HEK293 (cell line): ENCODE data around the gene ZNF766.

ENCODE experiments used
- CTCF ChIA-PET: fragments of 350-600 bp; formaldehyde crosslinking; extraction: SDS; loops from one replicate; lab custom pipeline; 2021; ENCODE audit warnings: antibody characterized with exemption; lab: Yijun Ruan, JAX
- POLR2A ChIA-PET: fragments of 300-600 bp; formaldehyde crosslinking; extraction: SDS; loops from one replicate; lab custom pipeline; 2020; ENCODE audit warnings: antibody characterized with exemption, inconsistent platforms; lab: Yijun Ruan, JAX
- H3K27ac ChIP-seq: fragments of 200-500 bp; sonication (Bioruptor generic); 2 replicates; pipeline ENCODE4 v1.5.1; 2014; ENCODE audit warnings: low read depth, low read length, control low read depth, inconsistent platforms; ENCODE audit errors: extremely low read depth
- H3K36me3 ChIP-seq, 2 experiments: fragments of 200-500 bp in 1 of 2; sonication (Bioruptor generic) in 1 of 2; 1 replicate in 1 of 2; 2 replicates in 1 of 2; pipeline ENCODE4 v1.5.1; 2014 to 2017; ENCODE audit warnings: inconsistent platforms in 2 of 2, low read length in 2 of 2; ENCODE audit not compliant: control insufficient read depth in 2 of 2, insufficient read depth in 1 of 2
- H3K4me1 ChIP-seq: fragments of 200-500 bp; sonication (Bioruptor generic); 2 replicates; pipeline ENCODE4 v1.5.1; 2014; ENCODE audit warnings: mild to moderate bottlenecking, low read length, inconsistent platforms; ENCODE audit not compliant: control insufficient read depth, insufficient read depth
- H3K4me3 ChIP-seq: 2 replicates; pipeline ENCODE4 v1.5.1; 2011; ENCODE audit warnings: low read depth, mild to moderate bottlenecking, control low read depth, low read length, moderate library complexity
- H3K9me3 ChIP-seq: fragments of 200-500 bp; sonication (Bioruptor generic); 2 replicates; pipeline ENCODE4 v1.5.1; 2014; ENCODE audit warnings: low read depth, low read length, inconsistent platforms; ENCODE audit not compliant: control insufficient read depth, insufficient read depth
- HOXC10 ChIP-seq: sonication (generic); formaldehyde crosslinking; IDR thresholded peaks from 2 replicates; pipeline ENCODE4 v1.8.1; 2023; ENCODE audit warnings: mild to moderate bottlenecking, missing genetic modification reagents
- KLF8 ChIP-seq: fragments of 450-650 bp; formaldehyde crosslinking; IDR thresholded peaks from 2 replicates; pipeline ENCODE4 v1.5.1; 2016; ENCODE audit warnings: missing biosample characterization, missing genetic modification characterization
- RBAK ChIP-seq: fragments of 450-650 bp; formaldehyde crosslinking; IDR thresholded peaks from 2 replicates; pipeline ENCODE4 v1.5.1; 2016; ENCODE audit warnings: missing biosample characterization, missing genetic modification characterization
- ZFHX2 ChIP-seq: fragments of 450-650 bp; formaldehyde crosslinking; conservative IDR thresholded peaks from 2 replicates; pipeline ENCODE4 v1.5.1; 2016; ENCODE audit warnings: missing biosample characterization, missing genetic modification characterization
- ZNF155 ChIP-seq: fragments of 450-650 bp; formaldehyde crosslinking; IDR thresholded peaks from 2 replicates; pipeline ENCODE4 v1.5.1; 2016; ENCODE audit warnings: missing biosample characterization, missing genetic modification characterization
- ZNF211 ChIP-seq: fragments of 450-650 bp; formaldehyde crosslinking; IDR thresholded peaks from 2 replicates; pipeline ENCODE4 v1.5.1; 2016; ENCODE audit warnings: low read depth, missing biosample characterization, missing genetic modification characterization
- ZNF433 ChIP-seq: fragments of 450-650 bp; formaldehyde crosslinking; IDR thresholded peaks from 2 replicates; pipeline ENCODE4 v1.5.1; 2016; ENCODE audit warnings: missing biosample characterization, missing genetic modification characterization, low read depth
- ZNF830 ChIP-seq: fragments of 450-650 bp; IDR thresholded peaks from 2 replicates; pipeline ENCODE4 v1.5.0; 2018; ENCODE audit warnings: missing biosample characterization, missing genetic modification characterization, low read depth, mild to moderate bottlenecking, moderate library complexity
- ZSCAN23 ChIP-seq: fragments of 450-650 bp; formaldehyde crosslinking; IDR thresholded peaks from 2 replicates; pipeline ENCODE4 v1.5.1; 2016; ENCODE audit warnings: missing biosample characterization, missing genetic modification characterization
- TF ChIP-seq, protein P1 (sequence below): fragments of 450-650 bp; formaldehyde crosslinking; conservative IDR thresholded peaks from 2 replicates; pipeline ENCODE4 v1.5.1; 2016; ENCODE audit warnings: low read depth, missing biosample characterization, missing genetic modification characterization
- TF ChIP-seq, protein P2 (sequence below): fragments of 450-650 bp; formaldehyde crosslinking; IDR thresholded peaks from 2 replicates; pipeline ENCODE4 v1.5.1; 2016; ENCODE audit warnings: missing biosample characterization, missing genetic modification characterization
- TF ChIP-seq, protein P3 (sequence below): fragments of 450-650 bp; formaldehyde crosslinking; IDR thresholded peaks from 2 replicates; pipeline ENCODE4 v1.5.1; 2016; ENCODE audit warnings: missing biosample characterization, missing genetic modification characterization, low read depth
- TF ChIP-seq, protein P4 (sequence below): sonication (generic); formaldehyde crosslinking; IDR thresholded peaks from 2 replicates; pipeline ENCODE4 v1.8.1; 2022; ENCODE audit warnings: mild to moderate bottlenecking, moderate library complexity, missing genetic modification reagents
- TF ChIP-seq, protein P5 (sequence below): fragments of 450-650 bp; IDR thresholded peaks from 2 replicates; pipeline ENCODE4 v1.5.1; 2018; ENCODE audit warnings: missing biosample characterization, missing genetic modification characterization

ZNF766 gene

DNA sequence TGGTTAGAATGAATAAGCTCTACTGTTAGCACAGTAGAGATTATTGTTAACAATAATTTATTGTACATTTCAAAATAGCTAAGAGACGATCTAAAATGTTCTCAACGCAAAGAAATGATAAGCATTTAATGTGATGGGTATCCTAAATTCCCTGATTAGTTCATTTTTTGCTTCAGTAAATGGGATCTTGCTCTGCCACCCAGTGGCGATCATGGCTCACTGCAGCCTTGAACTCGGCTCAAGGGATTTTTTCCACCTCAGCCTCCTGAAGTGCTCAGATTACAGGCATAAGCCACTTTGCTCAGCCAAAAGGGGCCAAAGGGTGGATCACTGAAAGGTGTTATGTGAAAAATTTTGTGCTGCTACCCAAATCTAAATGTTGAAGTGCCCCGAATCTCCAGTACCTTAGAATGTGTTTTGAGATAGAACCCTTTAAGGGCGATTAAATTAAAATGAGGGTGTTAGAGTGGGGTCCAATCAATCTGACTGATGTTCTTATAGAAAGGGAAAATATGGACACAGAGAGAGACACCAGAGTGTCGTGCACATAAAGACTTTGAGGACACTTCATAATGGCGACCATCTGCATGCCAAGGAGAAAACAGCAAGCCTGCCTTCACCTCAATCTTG, 31.5 kb upstream of the ZNF766 start (continued):
- TF ChIP-seq ZNF830 (tag by site-specific recombination): no peak
- TF ChIP-seq KLF8 (tag by site-specific recombination): no peak
- TF ChIP-seq ZNF433: no peak

DNA sequence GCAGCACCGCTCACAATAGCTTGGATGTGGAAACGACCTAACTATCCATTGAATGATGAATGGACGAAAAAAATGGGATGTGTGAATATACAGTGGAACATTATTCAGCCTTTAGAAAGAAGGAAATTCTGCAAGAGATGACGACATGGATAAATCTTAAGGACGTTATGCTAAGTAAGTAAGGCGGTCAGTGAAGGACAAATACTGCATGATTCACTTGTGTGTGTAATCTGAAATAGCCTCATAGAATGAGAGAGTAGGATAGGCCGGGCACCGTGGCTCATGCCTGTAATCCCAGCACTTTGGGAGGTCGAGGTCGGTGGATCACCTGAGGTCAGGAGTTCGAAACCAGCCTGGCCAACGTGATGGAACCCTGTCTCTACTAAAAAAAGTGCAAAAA, 25.4 kb upstream of the ZNF766 start:
- TF ChIP-seq HOXC10 (no peak), ZNF155 (tag by site-specific recombination) (no peak), ZFHX2 (no peak), ZSCAN23 (no peak), RBAK (no peak), ZNF211 (tag by site-specific recombination) (no peak)
- TF ChIP-seq, protein P1, sequence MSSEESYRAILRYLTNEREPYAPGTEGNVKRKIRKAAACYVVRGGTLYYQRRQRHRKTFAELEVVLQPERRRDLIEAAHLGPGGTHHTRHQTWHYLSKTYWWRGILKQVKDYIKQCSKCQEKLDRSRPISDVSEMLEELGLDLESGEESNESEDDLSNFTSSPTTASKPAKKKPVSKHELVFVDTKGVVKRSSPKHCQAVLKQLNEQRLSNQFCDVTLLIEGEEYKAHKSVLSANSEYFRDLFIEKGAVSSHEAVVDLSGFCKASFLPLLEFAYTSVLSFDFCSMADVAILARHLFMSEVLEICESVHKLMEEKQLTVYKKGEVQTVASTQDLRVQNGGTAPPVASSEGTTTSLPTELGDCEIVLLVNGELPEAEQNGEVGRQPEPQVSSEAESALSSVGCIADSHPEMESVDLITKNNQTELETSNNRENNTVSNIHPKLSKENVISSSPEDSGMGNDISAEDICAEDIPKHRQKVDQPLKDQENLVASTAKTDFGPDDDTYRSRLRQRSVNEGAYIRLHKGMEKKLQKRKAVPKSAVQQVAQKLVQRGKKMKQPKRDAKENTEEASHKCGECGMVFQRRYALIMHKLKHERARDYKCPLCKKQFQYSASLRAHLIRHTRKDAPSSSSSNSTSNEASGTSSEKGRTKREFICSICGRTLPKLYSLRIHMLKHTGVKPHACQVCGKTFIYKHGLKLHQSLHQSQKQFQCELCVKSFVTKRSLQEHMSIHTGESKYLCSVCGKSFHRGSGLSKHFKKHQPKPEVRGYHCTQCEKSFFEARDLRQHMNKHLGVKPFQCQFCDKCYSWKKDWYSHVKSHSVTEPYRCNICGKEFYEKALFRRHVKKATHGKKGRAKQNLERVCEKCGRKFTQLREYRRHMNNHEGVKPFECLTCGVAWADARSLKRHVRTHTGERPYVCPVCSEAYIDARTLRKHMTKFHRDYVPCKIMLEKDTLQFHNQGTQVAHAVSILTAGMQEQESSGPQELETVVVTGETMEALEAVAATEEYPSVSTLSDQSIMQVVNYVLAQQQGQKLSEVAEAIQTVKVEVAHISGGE: no peak
- TF ChIP-seq, protein P2, sequence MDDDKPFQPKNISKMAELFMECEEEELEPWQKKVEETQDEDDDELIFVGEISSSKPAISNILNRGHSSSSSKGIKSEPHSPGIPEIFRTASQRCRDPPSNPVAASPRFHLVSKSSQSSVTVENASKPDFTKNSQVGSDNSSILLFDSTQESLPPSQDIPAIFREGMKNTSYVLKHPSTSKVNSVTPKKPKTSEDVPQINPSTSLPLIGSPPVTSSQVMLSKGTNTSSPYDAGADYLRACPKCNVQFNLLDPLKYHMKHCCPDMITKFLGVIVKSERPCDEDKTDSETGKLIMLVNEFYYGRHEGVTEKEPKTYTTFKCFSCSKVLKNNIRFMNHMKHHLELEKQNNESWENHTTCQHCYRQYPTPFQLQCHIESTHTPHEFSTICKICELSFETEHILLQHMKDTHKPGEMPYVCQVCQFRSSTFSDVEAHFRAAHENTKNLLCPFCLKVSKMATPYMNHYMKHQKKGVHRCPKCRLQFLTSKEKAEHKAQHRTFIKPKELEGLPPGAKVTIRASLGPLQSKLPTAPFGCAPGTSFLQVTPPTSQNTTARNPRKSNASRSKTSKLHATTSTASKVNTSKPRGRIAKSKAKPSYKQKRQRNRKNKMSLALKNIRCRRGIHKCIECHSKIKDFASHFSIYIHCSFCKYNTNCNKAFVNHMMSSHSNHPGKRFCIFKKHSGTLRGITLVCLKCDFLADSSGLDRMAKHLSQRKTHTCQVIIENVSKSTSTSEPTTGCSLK (tag by site-specific recombination): no peak
- TF ChIP-seq, protein P3, sequence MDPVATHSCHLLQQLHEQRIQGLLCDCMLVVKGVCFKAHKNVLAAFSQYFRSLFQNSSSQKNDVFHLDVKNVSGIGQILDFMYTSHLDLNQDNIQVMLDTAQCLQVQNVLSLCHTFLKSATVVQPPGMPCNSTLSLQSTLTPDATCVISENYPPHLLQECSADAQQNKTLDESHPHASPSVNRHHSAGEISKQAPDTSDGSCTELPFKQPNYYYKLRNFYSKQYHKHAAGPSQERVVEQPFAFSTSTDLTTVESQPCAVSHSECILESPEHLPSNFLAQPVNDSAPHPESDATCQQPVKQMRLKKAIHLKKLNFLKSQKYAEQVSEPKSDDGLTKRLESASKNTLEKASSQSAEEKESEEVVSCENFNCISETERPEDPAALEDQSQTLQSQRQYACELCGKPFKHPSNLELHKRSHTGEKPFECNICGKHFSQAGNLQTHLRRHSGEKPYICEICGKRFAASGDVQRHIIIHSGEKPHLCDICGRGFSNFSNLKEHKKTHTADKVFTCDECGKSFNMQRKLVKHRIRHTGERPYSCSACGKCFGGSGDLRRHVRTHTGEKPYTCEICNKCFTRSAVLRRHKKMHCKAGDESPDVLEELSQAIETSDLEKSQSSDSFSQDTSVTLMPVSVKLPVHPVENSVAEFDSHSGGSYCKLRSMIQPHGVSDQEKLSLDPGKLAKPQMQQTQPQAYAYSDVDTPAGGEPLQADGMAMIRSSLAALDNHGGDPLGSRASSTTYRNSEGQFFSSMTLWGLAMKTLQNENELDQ (tag by site-specific recombination): no peak
- TF ChIP-seq, protein P4, sequence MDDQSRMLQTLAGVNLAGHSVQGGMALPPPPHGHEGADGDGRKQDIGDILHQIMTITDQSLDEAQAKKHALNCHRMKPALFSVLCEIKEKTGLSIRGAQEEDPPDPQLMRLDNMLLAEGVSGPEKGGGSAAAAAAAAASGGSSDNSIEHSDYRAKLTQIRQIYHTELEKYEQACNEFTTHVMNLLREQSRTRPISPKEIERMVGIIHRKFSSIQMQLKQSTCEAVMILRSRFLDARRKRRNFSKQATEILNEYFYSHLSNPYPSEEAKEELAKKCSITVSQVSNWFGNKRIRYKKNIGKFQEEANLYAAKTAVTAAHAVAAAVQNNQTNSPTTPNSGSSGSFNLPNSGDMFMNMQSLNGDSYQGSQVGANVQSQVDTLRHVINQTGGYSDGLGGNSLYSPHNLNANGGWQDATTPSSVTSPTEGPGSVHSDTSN (CRISPR knock-in tag): no peak
- TF ChIP-seq, protein P5, sequence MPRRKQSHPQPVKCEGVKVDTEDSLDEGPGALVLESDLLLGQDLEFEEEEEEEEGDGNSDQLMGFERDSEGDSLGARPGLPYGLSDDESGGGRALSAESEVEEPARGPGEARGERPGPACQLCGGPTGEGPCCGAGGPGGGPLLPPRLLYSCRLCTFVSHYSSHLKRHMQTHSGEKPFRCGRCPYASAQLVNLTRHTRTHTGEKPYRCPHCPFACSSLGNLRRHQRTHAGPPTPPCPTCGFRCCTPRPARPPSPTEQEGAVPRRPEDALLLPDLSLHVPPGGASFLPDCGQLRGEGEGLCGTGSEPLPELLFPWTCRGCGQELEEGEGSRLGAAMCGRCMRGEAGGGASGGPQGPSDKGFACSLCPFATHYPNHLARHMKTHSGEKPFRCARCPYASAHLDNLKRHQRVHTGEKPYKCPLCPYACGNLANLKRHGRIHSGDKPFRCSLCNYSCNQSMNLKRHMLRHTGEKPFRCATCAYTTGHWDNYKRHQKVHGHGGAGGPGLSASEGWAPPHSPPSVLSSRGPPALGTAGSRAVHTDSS: no peak
- no peak overlapping the region for H3K27ac ChIP-seq
- no peak overlapping the region for H3K4me3 ChIP-seq
- POLR2A ChIA-PET: no interaction called here
- H3K9me3 ChIP-seq: no peaks in the 10 kb centered on the region; the same call in 1 of the 2 replicates
- no peaks in the 10 kb centered on the region for H3K36me3 ChIP-seq
- CTCF ChIA-PET: interaction anchor here (0.6 kb wide), 1 partner anchor 1137 kb away, joined by 4 read pairs; no protein-coding TSS in a partner anchor
- no peaks in the 10 kb centered on the region for H3K4me1 ChIP-seq
